GM23338 (cell line): ENCODE measurements around the gene DCD. TPM values are rescaled to one million over a fixed set of nuclear protein-coding genes. Genes with fewer than 3 reads are reported as not detected.

Experiments used
- ATAC-seq: fragments of 200-7000 bp; cut with Tn5 transposase; 3 replicates; pipeline ENCODE4 v1.9.1; 2020
- DNase-seq: peaks from one replicate; pipeline ENCODE4 v3.0.0-alpha.2; 2015; ENCODE audit warnings: low spot score
- H2AFZ ChIP-seq: fragments of 200-600 bp; sonication (generic); 2 replicates; pipeline ENCODE4 v1.8.0; 2016; ENCODE audit warnings: antibody characterized with exemption, mild to moderate bottlenecking, moderate library complexity
- H3F3A ChIP-seq: fragments of 200-600 bp; sonication (generic); replicated peaks from 2 replicates; pipeline ENCODE4 v1.8.0; 2017; ENCODE audit warnings: antibody characterized with exemption, mixed run types, low read depth
- H3K27ac ChIP-seq: fragments of 200-600 bp; sonication (generic); 2 replicates; pipeline ENCODE4 v1.6.1; 2016; ENCODE audit warnings: low read depth
- H3K27me3 ChIP-seq: fragments of 200-600 bp; sonication (generic); 2 replicates; pipeline ENCODE4 v1.8.0; 2016; ENCODE audit warnings: mild to moderate bottlenecking, mixed run types, moderate library complexity; ENCODE audit not compliant: insufficient read depth
- H3K36me3 ChIP-seq: fragments of 200-600 bp; sonication (generic); 2 replicates; pipeline ENCODE4 v1.8.0; 2016; ENCODE audit warnings: mild to moderate bottlenecking; ENCODE audit not compliant: insufficient read depth
- H3K4me1 ChIP-seq: fragments of 200-600 bp; sonication (generic); 2 replicates; pipeline ENCODE4 v1.8.0; 2016; ENCODE audit warnings: mild to moderate bottlenecking, moderate library complexity; ENCODE audit not compliant: insufficient read depth
- H3K4me2 ChIP-seq: fragments of 200-600 bp; sonication (generic); 2 replicates; pipeline ENCODE4 v1.7.1; 2017; ENCODE audit warnings: mixed run types
- H3K4me3 ChIP-seq: fragments of 200-600 bp; sonication (generic); 2 replicates; pipeline ENCODE4 v1.6.1; 2016; ENCODE audit warnings: mixed run types
- H3K79me2 ChIP-seq: fragments of 200-600 bp; sonication (generic); replicated peaks from 2 replicates; pipeline ENCODE4 v1.8.0; 2017; ENCODE audit warnings: mild to moderate bottlenecking; ENCODE audit not compliant: insufficient read depth
- H3K9me2 ChIP-seq: fragments of 200-600 bp; sonication (generic); 2 replicates; pipeline ENCODE4 v1.8.0; 2017; ENCODE audit not compliant: insufficient read depth
- H4K20me1 ChIP-seq: fragments of 200-600 bp; sonication (generic); replicated peaks from 2 replicates; pipeline ENCODE4 v1.8.0; 2017; ENCODE audit warnings: mild to moderate bottlenecking; ENCODE audit not compliant: insufficient read depth
- H3K27ac Mint-ChIP-seq: 2 replicates; pipeline ENCODE4 v1.8.0; 2020; ENCODE audit warnings: inconsistent platforms, mild to moderate bottlenecking, moderate library complexity, mixed read lengths
- H3K27me3 Mint-ChIP-seq: 3 replicates; pipeline ENCODE4 v1.8.0; 2022; ENCODE audit warnings: low read depth, mild to moderate bottlenecking, moderate library complexity, mixed read lengths, inconsistent platforms; ENCODE audit not compliant: insufficient read depth, poor library complexity
- H3K36me3 Mint-ChIP-seq: 3 replicates; pipeline ENCODE4 v1.8.0; 2021; ENCODE audit warnings: low read depth, mild to moderate bottlenecking, inconsistent platforms, moderate library complexity, mixed read lengths
- H3K4me1 Mint-ChIP-seq: 3 replicates; pipeline ENCODE4 v1.8.0; 2020; ENCODE audit warnings: mild to moderate bottlenecking, inconsistent platforms, mixed read lengths
- H3K4me3 Mint-ChIP-seq: 3 replicates; pipeline ENCODE4 v1.8.0; 2021; ENCODE audit warnings: moderate library complexity, mild to moderate bottlenecking, inconsistent platforms, mixed read lengths
- H3K9me3 Mint-ChIP-seq: 3 replicates; pipeline ENCODE4 v1.8.0; 2020; ENCODE audit warnings: moderate library complexity, mild to moderate bottlenecking, inconsistent platforms, mixed read lengths
- CREB1 ChIP-seq: fragments of 250-450 bp; sonication (Bioruptor Pico); IDR thresholded peaks from 2 replicates; pipeline ENCODE4 v1.5.0; 2020; ENCODE audit warnings: low read depth, mild to moderate bottlenecking, moderate library complexity
- CTCF ChIP-seq, 2 experiments: fragments of 200-600 bp in 1 of 2; sonication (generic) in 1 of 2; conservative IDR thresholded peaks; 2 replicates each; pipeline versions ENCODE4 v1.5.1 to v1.6.1; 2016 to 2017; ENCODE audit warnings: antibody characterized with exemption in 2 of 2, low read depth in 2 of 2, mild to moderate bottlenecking in 2 of 2, moderate library complexity in 1 of 2
- ETS1 ChIP-seq: IDR thresholded peaks from 2 replicates; pipeline ENCODE4 v1.6.1; 2016; ENCODE audit warnings: antibody characterized with exemption
- EZH2 ChIP-seq: fragments of 200-600 bp; sonication (generic); IDR thresholded peaks from one replicate; pipeline ENCODE4 v1.8.0; 2017; ENCODE audit warnings: antibody characterized with exemption, mild to moderate bottlenecking, low read depth; ENCODE audit not compliant: unreplicated experiment
- JUNB ChIP-seq: IDR thresholded peaks from one replicate; pipeline ENCODE4 v1.6.1; 2016; ENCODE audit warnings: antibody characterized with exemption; ENCODE audit not compliant: unreplicated experiment
- NANOG ChIP-seq: IDR thresholded peaks from 2 replicates; pipeline ENCODE4 v1.6.1; 2016; ENCODE audit warnings: antibody characterized with exemption, borderline replicate concordance
- POLR2AphosphoS5 ChIP-seq: IDR thresholded peaks from 2 replicates; pipeline ENCODE4 v1.6.1; 2016; ENCODE audit warnings: antibody characterized with exemption, low read depth
- REST ChIP-seq: IDR thresholded peaks from one replicate; pipeline ENCODE4 v1.6.1; 2018; ENCODE audit warnings: antibody characterized with exemption; ENCODE audit not compliant: unreplicated experiment
- ZNF114 ChIP-seq: fragments of 250-450 bp; sonication (Bioruptor Pico); IDR thresholded peaks from 2 replicates; pipeline ENCODE4 v1.5.0; 2020; ENCODE audit warnings: mild to moderate bottlenecking, moderate library complexity
- ZNF331 ChIP-seq: fragments of 250-450 bp; sonication (Bioruptor Pico); IDR thresholded peaks from 2 replicates; pipeline ENCODE4 v1.5.0; 2020; ENCODE audit warnings: low read depth, mild to moderate bottlenecking, moderate library complexity
- ZNF462 ChIP-seq: fragments of 250-450 bp; sonication (Bioruptor Pico); IDR thresholded peaks from 2 replicates; pipeline ENCODE4 v1.5.0; 2020; ENCODE audit warnings: mild to moderate bottlenecking, moderate library complexity
- polyA plus RNA-seq: library from polyadenylated mRNA; unstranded; fragments of >200 nt; fragmentation: Nextera tagmentation; extraction: Ambion mirVana; gene quantifications from 2 replicates; pipeline ENCODE4 v1.2.1, GENCODE V29; 2016
- total RNA-seq: library from RNA; depleted of rRNA; stranded (reverse); fragments of >200 nt; shearing (Covaris generic); gene quantifications from 2 replicates; pipeline ENCODE4 v1.2.3, GENCODE V29; 2014

The DCD gene
- total and polyA plus RNA-seq, 2 experiments from 2014 or later: not detected

- Histone ChIP-seq H2AFZ (no peak overlapping the region), H3K27me3 (peaks cover 15% of the 10 kb centered on the region; the same call in 1 of the 2 replicates), H3K36me3 (no peaks in the 10 kb centered on the region), H4K20me1 (no peaks in the 10 kb centered on the region), H3K4me2 (no peak overlapping the region), H3K27ac (no peak overlapping the region), H3K9me2 (no peaks in the 10 kb centered on the region), H3K4me1 (no peaks in the 10 kb centered on the region), H3K79me2 (no peaks in the 10 kb centered on the region), H3K4me3 (no peak overlapping the region), H3F3A (no peaks in the 10 kb centered on the region)
- ATAC-seq (no peak), DNase-seq (no peak)
- no peaks in the 10 kb centered on the region for H3K9me3 Mint-ChIP-seq
- H3K27me3 Mint-ChIP-seq: peaks cover 2% of the 10 kb centered on the region
- TF ChIP-seq CREB1 (CRISPR knock-in tag) (no peak), REST (no peak), ZNF331 (no peak), CTCF (conservative IDR thresholded peaks at IDR 0.05; ENCODE audit: low read depth in 2 of 2) (no peak), JUNB (no peak), POLR2AphosphoS5 (no peak), EZH2 (no peak), ETS1 (no peak), NANOG (no peak), ZNF114 (CRISPR knock-in tag) (no peak), ZNF462 (CRISPR knock-in tag) (no peak)
- H3K36me3 Mint-ChIP-seq: no peaks in the 10 kb centered on the region
- H3K4me3 Mint-ChIP-seq: no peak overlapping the region
- H3K4me1 Mint-ChIP-seq: peaks cover 6% of the 10 kb centered on the region; the same call in 2 of the 3 replicates
- H3K27ac Mint-ChIP-seq: no peak overlapping the region
Observed at GRCh38 chr12:54605138-54605970, 42.8 kb downstream of the DCD start.
